Panc1 (cell line): ENCODE data around the gene TRANK1.

Experiments used
- POLR2AphosphoS5 ChIP-seq: IDR thresholded peaks from 2 replicates; pipeline ENCODE4 v1.6.1; 2012; ENCODE audit warnings: mild to moderate bottlenecking, low read depth, low read length, moderate library complexity
- SIN3A ChIP-seq: IDR thresholded peaks from 2 replicates; pipeline ENCODE4 v1.6.1; 2012; ENCODE audit warnings: low read depth, mild to moderate bottlenecking, low read length, moderate library complexity, borderline replicate concordance; ENCODE audit not compliant: insufficient read depth
- TF ChIP-seq, protein P1 (sequence below): fragments of 450-650 bp; IDR thresholded peaks from 2 replicates; pipeline ENCODE4 v1.5.1; 2017; ENCODE audit warnings: mild to moderate bottlenecking
- TF ChIP-seq, protein P2 (sequence below), 2 experiments: IDR thresholded peaks; 2 replicates each; pipeline ENCODE4 v1.6.1; 2011 to 2012; ENCODE audit warnings: low read depth in 2 of 2, control low read depth in 1 of 2, low read length in 1 of 2, mild to moderate bottlenecking in 1 of 2, moderate library complexity in 1 of 2; ENCODE audit not compliant: insufficient read depth in 1 of 2

DNA sequence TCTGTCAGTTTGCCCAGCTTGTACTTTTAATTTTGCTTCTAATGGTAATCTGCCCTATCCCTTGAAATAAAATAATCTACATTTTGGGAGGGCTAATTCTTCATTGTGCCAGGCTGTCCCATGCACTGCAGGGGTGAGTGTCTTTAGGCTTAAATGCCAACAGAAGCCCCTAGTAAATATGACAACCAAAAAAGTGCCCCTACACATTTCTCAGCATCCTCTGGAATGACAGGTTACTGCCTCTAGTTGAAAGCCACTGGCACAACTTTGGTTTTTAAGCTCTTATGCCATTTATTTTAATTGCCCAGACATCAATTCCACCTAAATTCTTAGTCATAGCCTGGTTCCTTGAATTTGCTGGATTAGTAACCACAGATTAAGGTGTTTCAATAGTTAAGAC lies 44.7 kb upstream of the TRANK1 start:
- TF ChIP-seq, protein P1, sequence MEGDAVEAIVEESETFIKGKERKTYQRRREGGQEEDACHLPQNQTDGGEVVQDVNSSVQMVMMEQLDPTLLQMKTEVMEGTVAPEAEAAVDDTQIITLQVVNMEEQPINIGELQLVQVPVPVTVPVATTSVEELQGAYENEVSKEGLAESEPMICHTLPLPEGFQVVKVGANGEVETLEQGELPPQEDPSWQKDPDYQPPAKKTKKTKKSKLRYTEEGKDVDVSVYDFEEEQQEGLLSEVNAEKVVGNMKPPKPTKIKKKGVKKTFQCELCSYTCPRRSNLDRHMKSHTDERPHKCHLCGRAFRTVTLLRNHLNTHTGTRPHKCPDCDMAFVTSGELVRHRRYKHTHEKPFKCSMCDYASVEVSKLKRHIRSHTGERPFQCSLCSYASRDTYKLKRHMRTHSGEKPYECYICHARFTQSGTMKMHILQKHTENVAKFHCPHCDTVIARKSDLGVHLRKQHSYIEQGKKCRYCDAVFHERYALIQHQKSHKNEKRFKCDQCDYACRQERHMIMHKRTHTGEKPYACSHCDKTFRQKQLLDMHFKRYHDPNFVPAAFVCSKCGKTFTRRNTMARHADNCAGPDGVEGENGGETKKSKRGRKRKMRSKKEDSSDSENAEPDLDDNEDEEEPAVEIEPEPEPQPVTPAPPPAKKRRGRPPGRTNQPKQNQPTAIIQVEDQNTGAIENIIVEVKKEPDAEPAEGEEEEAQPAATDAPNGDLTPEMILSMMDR = no peak
- TF ChIP-seq POLR2AphosphoS5 (no peak), SIN3A (no peak)
- TF ChIP-seq, protein P2, sequence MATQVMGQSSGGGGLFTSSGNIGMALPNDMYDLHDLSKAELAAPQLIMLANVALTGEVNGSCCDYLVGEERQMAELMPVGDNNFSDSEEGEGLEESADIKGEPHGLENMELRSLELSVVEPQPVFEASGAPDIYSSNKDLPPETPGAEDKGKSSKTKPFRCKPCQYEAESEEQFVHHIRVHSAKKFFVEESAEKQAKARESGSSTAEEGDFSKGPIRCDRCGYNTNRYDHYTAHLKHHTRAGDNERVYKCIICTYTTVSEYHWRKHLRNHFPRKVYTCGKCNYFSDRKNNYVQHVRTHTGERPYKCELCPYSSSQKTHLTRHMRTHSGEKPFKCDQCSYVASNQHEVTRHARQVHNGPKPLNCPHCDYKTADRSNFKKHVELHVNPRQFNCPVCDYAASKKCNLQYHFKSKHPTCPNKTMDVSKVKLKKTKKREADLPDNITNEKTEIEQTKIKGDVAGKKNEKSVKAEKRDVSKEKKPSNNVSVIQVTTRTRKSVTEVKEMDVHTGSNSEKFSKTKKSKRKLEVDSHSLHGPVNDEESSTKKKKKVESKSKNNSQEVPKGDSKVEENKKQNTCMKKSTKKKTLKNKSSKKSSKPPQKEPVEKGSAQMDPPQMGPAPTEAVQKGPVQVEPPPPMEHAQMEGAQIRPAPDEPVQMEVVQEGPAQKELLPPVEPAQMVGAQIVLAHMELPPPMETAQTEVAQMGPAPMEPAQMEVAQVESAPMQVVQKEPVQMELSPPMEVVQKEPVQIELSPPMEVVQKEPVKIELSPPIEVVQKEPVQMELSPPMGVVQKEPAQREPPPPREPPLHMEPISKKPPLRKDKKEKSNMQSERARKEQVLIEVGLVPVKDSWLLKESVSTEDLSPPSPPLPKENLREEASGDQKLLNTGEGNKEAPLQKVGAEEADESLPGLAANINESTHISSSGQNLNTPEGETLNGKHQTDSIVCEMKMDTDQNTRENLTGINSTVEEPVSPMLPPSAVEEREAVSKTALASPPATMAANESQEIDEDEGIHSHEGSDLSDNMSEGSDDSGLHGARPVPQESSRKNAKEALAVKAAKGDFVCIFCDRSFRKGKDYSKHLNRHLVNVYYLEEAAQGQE (IDR thresholded peaks at IDR 0.05; ENCODE audit: insufficient read depth in 1 of 2, low read depth in 2 of 2, low read length in 1 of 2) = no peak
